Measurements from ENCODE around the gene KLHDC7B.

GRCh38 chr22:50505776-50506610 lies 39.7 kb upstream of the KLHDC7B start:
- no peak for TF ChIP-seq CTCF (conservative IDR thresholded peaks at IDR 0.05; ENCODE audit: low read length)
- TF ChIP-seq EZH2phosphoT487 (IDR thresholded peaks at IDR 0.05; ENCODE audit: borderline replicate concordance), result no peak

Measured in Loucy (cell line).